Esophagus (tissue), 2 donors: Measurements from ENCODE around the gene D2HGDH. TPM values are rescaled to one million over a fixed set of nuclear protein-coding genes. Genes with fewer than 3 reads are reported as not detected.
"Not testable (repeated sequence)": the region's sequence is repeated elsewhere in the genome, so short reads cannot be mapped to it uniquely, and the experiment has no call there.

ENCODE experiments used
- H3K27ac ChIP-seq, 2 donors: one replicate each; pipeline ENCODE4 v1.5.1; 2013; ENCODE audit warnings: low read depth in 2 of 2, mild to moderate bottlenecking in 2 of 2, inconsistent platforms in 1 of 2, low read length in 1 of 2, moderate library complexity in 1 of 2
- H3K27me3 ChIP-seq, 2 donors: one replicate each; pipeline ENCODE4 v1.6.1; 2013; ENCODE audit warnings: low read length in 2 of 2, control low read depth in 1 of 2, mild to moderate bottlenecking in 1 of 2; ENCODE audit not compliant: insufficient read depth in 2 of 2, control insufficient read depth in 1 of 2
- H3K36me3 ChIP-seq, 2 donors: one replicate each; pipeline ENCODE4 v1.6.1; 2013; ENCODE audit warnings: low read length in 1 of 2; ENCODE audit not compliant: control insufficient read depth in 2 of 2, insufficient read depth in 2 of 2
- H3K4me1 ChIP-seq, 2 donors: one replicate each; pipeline ENCODE4 v1.6.1; 2013; ENCODE audit warnings: low read length in 1 of 2; ENCODE audit not compliant: control insufficient read depth in 2 of 2, insufficient read depth in 2 of 2
- H3K4me3 ChIP-seq, 2 donors: one replicate each; pipeline ENCODE4 v1.5.1; 2013; ENCODE audit warnings: low read length in 2 of 2, mild to moderate bottlenecking in 2 of 2, low read depth in 1 of 2, moderate library complexity in 1 of 2
- H3K9me3 ChIP-seq, 2 donors: one replicate each; pipeline ENCODE4 v1.6.1; 2013; ENCODE audit warnings: mild to moderate bottlenecking in 2 of 2, low read depth in 1 of 2, low read length in 1 of 2, moderate library complexity in 1 of 2; ENCODE audit not compliant: control insufficient read depth in 2 of 2, insufficient read depth in 1 of 2
- WGBS, 2 donors: extraction: QIAGEN DNeasy Blood & Tissue Kit; methylation state at CpG; one replicate each; pipeline ENCODE4 v1.1.7; 2013; 5-methylcytosine and 5-hydroxymethylcytosine counted together
- polyA plus RNA-seq, 2 donors: library from polyadenylated mRNA; stranded (reverse); fragments of 200-250 nt; gene quantifications; one replicate each; pipeline ENCODE4 v1.2.3, GENCODE V29; 2013
- donor health status: healthy with polysubstance abuse.
- donor health status: Bipolar disorder and iron deficiency.

The D2HGDH gene
- polyA plus RNA-seq, 2 donors, result 26.2 to 49.1 TPM

GRCh38 chr2:241802421-241803318 lies 68.2 kb downstream of the D2HGDH start:
- no peaks in the 10 kb centered on the region for H3K27me3 ChIP-seq
- H3K27ac ChIP-seq, result no peak overlapping the region
- WGBS, 2 donors, result 47 to 50% methylated on average over 32 of the region's 32 CpGs
- no peaks in the 10 kb centered on the region for H3K36me3 ChIP-seq
- peak overlapping the region; percentile 51 to 55 for H3K4me3 ChIP-seq
- no peaks in the 10 kb centered on the region for H3K9me3 ChIP-seq
- H3K4me1 ChIP-seq, result peaks cover 10 to 15% of the 10 kb centered on the region in 2 donors

- no peaks in the 10 kb centered on the region for H3K9me3 ChIP-seq
- no peaks in the 10 kb centered on the region for H3K27me3 ChIP-seq
- H3K4me3 ChIP-seq, result peak overlapping the region; percentile 51 to 55
- no peaks in the 10 kb centered on the region for H3K36me3 ChIP-seq
- peaks cover 10 to 15% of the 10 kb centered on the region in 2 donors for H3K4me1 ChIP-seq
- H3K27ac ChIP-seq, result no peak overlapping the region
- 2 to 5% methylated on average over 102 to 109 of the region's 109 CpGs for WGBS, 2 donors
Measured at GRCh38 chr2:241803387-241804325, 69.2 kb downstream of the D2HGDH start.

DNA sequence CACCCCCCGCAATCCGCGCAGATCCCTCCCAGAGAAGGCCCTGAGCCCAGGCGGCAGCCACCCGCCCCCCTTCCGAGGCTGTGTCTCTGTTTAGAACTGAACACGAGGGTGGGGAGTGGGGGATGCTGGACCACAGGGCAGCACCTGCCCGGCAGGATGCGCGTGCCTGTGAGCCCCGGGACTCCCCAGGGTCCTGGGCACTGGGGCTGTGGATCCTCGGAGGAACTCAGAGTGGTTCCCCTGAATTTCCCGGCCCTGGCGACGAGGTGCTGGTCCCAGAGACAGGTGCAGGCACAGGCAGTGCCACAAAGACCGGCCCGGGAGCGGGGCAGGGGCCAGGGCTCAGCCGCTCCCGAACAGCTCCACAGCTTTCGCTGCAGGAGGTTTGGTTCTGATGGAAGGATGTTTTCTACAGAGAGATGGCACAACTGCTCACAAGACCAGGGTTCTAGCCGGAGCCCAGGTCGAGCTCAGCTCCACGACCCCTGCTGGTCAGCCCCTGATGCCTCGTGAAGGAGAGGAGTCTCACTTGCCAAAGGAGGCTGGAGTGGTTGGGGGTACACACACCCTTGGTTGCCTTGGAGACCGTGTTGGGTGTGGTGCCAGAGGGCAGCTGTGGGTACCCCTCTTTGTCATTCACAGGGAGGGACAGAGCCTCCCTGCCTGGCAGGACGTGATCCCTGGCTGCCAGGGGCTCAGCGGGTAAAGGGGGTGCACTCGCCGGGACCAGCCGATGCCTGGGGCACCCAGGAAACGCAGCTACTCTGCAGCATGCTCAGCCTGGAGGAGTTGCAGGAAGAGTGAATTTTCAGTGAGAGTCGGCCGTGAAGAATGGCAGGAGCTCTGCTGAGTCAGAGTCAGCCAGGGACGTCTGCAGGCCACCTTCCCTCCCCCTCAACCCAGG lies 70.1 kb downstream of the D2HGDH start:
- no peaks in the 10 kb centered on the region for H3K36me3 ChIP-seq
- H3K9me3 ChIP-seq, result no peaks in the 10 kb centered on the region
- no peak overlapping the region for H3K27ac ChIP-seq
- peaks cover 10 to 15% of the 10 kb centered on the region in 2 donors for H3K4me1 ChIP-seq
- H3K4me3 ChIP-seq, result peak overlapping the region in 1 of 2 donors; percentile 51
- no peaks in the 10 kb centered on the region for H3K27me3 ChIP-seq
- WGBS, 2 donors, result 13 to 15% methylated on average over 35 of the region's 35 CpGs

GRCh38 chr2:241806217-241806616 lies 71.8 kb downstream of the D2HGDH start:
- H3K9me3 ChIP-seq, H3K4me3 ChIP-seq, H3K27ac ChIP-seq, H3K27me3 ChIP-seq, H3K36me3 ChIP-seq: not testable (repeated sequence)
- peaks cover 10 to 15% of the 10 kb centered on the region in 2 donors for H3K4me1 ChIP-seq
- WGBS, 2 donors, result 40 to 41% methylated on average over 1 to 3 of the region's 8 CpGs

DNA sequence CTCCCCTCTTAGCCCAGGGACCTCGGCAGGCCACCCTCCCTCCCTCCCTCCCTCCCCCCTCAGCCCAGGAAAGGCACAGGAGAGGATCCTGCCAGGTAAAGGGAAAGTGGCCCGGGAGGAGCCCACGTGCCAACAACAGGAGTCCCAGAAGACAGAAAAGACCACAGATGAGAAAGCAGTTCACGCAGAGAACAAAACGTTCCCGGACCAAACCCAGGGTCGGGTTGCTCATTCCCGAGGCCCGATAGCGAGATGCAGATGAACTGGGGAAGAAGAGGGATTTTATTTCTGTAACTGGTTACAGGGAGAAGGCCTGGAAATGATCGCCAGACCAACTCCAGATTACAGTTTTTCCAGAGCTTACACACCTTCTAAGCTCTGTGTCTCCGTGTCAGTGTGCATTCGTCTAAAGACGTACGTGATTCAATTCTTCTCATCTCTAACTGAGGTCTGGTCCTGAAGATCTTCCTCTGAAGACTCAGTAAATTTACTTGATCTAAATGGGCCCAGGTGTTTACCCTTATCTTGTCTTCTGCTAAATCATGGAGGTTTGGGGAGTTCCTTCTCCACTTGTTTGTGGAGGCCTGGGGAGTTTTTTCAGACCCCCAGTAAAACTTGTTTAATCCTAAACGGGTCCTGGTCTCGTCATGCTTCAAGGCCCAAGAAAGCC lies 73.8 kb downstream of the D2HGDH start:
- 71 to 74% methylated on average over 16 to 17 of the region's 17 CpGs for WGBS, 2 donors
- no peak overlapping the region for H3K27ac ChIP-seq
- H3K4me3 ChIP-seq, result no peak overlapping the region
- peaks cover 9 to 13% of the 10 kb centered on the region in 2 donors for H3K4me1 ChIP-seq
- H3K36me3 ChIP-seq, result no peaks in the 10 kb centered on the region
- H3K27me3 ChIP-seq, result no peaks in the 10 kb centered on the region
- H3K9me3 ChIP-seq, result no peaks in the 10 kb centered on the region

- Histone ChIP-seq H3K4me3 (no peak within 1 kb of the TSS), H3K9me3 (no peaks in the 10 kb centered on the region), H3K36me3 (no peaks in the 10 kb centered on the region), H3K27ac (no peak within 1 kb of the TSS), H3K27me3 (no peaks in the 10 kb centered on the region), H3K4me1 (peaks cover 6 to 9% of the 10 kb centered on the region in 2 donors)
- WGBS, 2 donors, result 83 to 85% methylated on average over 31 of the region's 31 CpGs
Measured at GRCh38 chr2:241808721-241809382, 74.4 kb downstream of the D2HGDH start, which contains the start of gene NEU4. Gene NEU4 (plus strand): TSS chr2:241809193. CDS start chr2:241814485, 5,292 bp downstream.

- Histone ChIP-seq H3K27ac (no peak overlapping the region), H3K4me3 (no peak overlapping the region)
- WGBS, 2 donors, result 79 to 80% methylated on average over 29 of the region's 29 CpGs
Measured at GRCh38 chr2:241809383-241810306, 75.2 kb downstream of the D2HGDH start.

More at GRCh38 chr2:241809383-241810306, 75.2 kb downstream of the D2HGDH start:
- Histone ChIP-seq H3K4me1 (peaks cover under 1 to 2% of the 10 kb centered on the region in 2 donors), H3K9me3 (no peaks in the 10 kb centered on the region), H3K27me3 (no peaks in the 10 kb centered on the region), H3K36me3 (no peaks in the 10 kb centered on the region)
